Upper lobe of left lung (tissue), 6 donors: ENCODE results near the gene MYO1C. TPM values are rescaled to one million over a fixed set of nuclear protein-coding genes. Genes with fewer than 3 reads are reported as not detected.
A peak's percentile ranks its signal among the peaks of the same experiment; 100 is the strongest.

Source experiments
- ATAC-seq, 2 donors: fragments of 200-7000 bp; cut with Tn5 transposase; one replicate each; pipeline ENCODE4 v1.9.1; 2022; ENCODE audit warnings: mild to moderate bottlenecking in 2 of 2, moderate library complexity in 2 of 2; ENCODE audit not compliant: low FRiP score in 2 of 2
- DNase-seq, 2 donors: peaks; one replicate each; pipeline ENCODE4 v3.0.0-alpha.2; 2019 to 2020
- H3K27ac ChIP-seq, 4 donors: fragments of 200-600 bp; sonication (generic); one replicate each; pipeline ENCODE4 v1.5.1; 2016 to 2019
- H3K27me3 ChIP-seq, 4 donors: fragments of 200-600 bp; sonication (generic); one replicate each; pipeline ENCODE4 v1.5.1; 2017 to 2019
- H3K36me3 ChIP-seq, 4 donors: fragments of 200-600 bp; sonication (generic); one replicate each; pipeline ENCODE4 v1.5.1; 2016 to 2019
- H3K4me1 ChIP-seq, 4 donors: fragments of 200-600 bp; sonication (generic); one replicate each; pipeline ENCODE4 v1.5.1; 2018 to 2019
- H3K4me3 ChIP-seq, 4 donors: fragments of 200-600 bp; sonication (generic); one replicate each; pipeline ENCODE4 v1.5.1; 2017 to 2019; ENCODE audit warnings: mild to moderate bottlenecking in 2 of 4, moderate library complexity in 1 of 4
- H3K9me3 ChIP-seq, 4 donors: fragments of 200-600 bp; sonication (generic); one replicate each; pipeline ENCODE4 v1.5.1; 2018 to 2019
- EP300 ChIP-seq, 4 donors: sonication (generic); formaldehyde crosslinking; IDR thresholded peaks; one replicate each; pipeline ENCODE4 v1.5.1; 2017; ENCODE audit warnings: antibody characterized with exemption in 4 of 4, control low read depth in 2 of 4
- POLR2A ChIP-seq, 4 donors: fragments of 450-650 bp; IDR thresholded peaks; one replicate each; pipeline ENCODE4 v1.5.1; 2016 to 2017; ENCODE audit warnings: antibody characterized with exemption in 4 of 4, mild to moderate bottlenecking in 2 of 4
- POLR2AphosphoS5 ChIP-seq, 2 donors: sonication (generic); formaldehyde crosslinking; IDR thresholded peaks; one replicate each; pipeline ENCODE4 v1.5.1; 2017; ENCODE audit warnings: antibody characterized with exemption in 2 of 2
- WGBS, 2 donors: methylation state at CpG; one replicate each; pipeline ENCODE4 v1.1.5; 2017 to 2018; 5-methylcytosine and 5-hydroxymethylcytosine counted together
- total RNA-seq, 6 donors: library from RNA; depleted of rRNA in 4 of 6; stranded (reverse); fragments of >200 nt in 4 of 6; gene quantifications; one replicate each; pipeline versions ENCODE4 v1.1.0 to v1.2.1, GENCODE V29; 2016 to 2021
- TF ChIP-seq, protein P1 (sequence below), 6 experiments: fragments of 450-650 bp in 4 of 6; fragments of 200-600 bp in 2 of 6; sonication (generic) in 2 of 6; IDR thresholded peaks; one replicate each; pipeline ENCODE4 v1.5.1; 2016 to 2019; ENCODE audit warnings: antibody characterized with exemption in 6 of 6
- donor health status: DM: no; HTN: no; CAD: no; lungs with moderate emphysema.
- donor health status: DM: no; HTN: yes; CAD: no; lungs with severe emphysema.

The MYO1C gene
- total RNA-seq, 6 donors from 2014 or later, result 186 to 358 (median 266) TPM

DNA sequence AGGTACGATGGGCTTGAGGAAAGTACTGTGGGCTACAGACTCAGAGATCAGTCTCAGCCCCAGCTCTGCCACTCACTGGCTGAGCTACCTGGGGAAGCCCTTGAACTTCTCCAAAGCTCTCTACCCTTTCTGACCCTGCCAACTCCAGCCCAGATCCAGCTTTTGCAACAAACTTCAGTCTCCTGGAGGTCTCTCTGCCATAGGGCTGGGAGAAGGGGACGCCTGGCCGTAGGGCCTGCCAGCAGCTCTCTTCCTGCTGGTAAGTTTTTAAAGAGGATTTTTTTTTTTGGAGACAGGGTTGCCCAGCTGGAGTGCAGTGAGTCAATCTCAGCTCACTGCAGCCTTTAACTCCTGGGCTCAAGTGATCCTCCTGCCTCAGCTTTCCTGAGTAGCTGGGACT is 12.4 kb upstream of the MYO1C start:
- DNase-seq, result no peak
- no peaks in the 10 kb centered on the region for H3K9me3 ChIP-seq
- 86 to 93% methylated on average over 2 to 3 of the region's 3 CpGs for WGBS, 2 donors
- TF ChIP-seq, protein P1, sequence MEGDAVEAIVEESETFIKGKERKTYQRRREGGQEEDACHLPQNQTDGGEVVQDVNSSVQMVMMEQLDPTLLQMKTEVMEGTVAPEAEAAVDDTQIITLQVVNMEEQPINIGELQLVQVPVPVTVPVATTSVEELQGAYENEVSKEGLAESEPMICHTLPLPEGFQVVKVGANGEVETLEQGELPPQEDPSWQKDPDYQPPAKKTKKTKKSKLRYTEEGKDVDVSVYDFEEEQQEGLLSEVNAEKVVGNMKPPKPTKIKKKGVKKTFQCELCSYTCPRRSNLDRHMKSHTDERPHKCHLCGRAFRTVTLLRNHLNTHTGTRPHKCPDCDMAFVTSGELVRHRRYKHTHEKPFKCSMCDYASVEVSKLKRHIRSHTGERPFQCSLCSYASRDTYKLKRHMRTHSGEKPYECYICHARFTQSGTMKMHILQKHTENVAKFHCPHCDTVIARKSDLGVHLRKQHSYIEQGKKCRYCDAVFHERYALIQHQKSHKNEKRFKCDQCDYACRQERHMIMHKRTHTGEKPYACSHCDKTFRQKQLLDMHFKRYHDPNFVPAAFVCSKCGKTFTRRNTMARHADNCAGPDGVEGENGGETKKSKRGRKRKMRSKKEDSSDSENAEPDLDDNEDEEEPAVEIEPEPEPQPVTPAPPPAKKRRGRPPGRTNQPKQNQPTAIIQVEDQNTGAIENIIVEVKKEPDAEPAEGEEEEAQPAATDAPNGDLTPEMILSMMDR (IDR thresholded peaks at IDR 0.05), result no peak
- TF ChIP-seq EP300 (IDR thresholded peaks at IDR 0.05) (no peak), POLR2AphosphoS5 (IDR thresholded peaks at IDR 0.05) (no peak), POLR2A (IDR thresholded peaks at IDR 0.05) (no peak)
- H3K27ac ChIP-seq, result peak overlapping the region in 2 of 4 donors; percentile 30 to 45
- H3K4me1 ChIP-seq, result peaks cover 17 to 21% (median 19%) of the 10 kb centered on the region in 4 donors
- ATAC-seq, result no peak
- H3K36me3 ChIP-seq, result peaks cover 12 to 75% (median 37%) of the 10 kb centered on the region in 4 donors
- H3K4me3 ChIP-seq, result no peak overlapping the region
- no peaks in the 10 kb centered on the region for H3K27me3 ChIP-seq

DNA sequence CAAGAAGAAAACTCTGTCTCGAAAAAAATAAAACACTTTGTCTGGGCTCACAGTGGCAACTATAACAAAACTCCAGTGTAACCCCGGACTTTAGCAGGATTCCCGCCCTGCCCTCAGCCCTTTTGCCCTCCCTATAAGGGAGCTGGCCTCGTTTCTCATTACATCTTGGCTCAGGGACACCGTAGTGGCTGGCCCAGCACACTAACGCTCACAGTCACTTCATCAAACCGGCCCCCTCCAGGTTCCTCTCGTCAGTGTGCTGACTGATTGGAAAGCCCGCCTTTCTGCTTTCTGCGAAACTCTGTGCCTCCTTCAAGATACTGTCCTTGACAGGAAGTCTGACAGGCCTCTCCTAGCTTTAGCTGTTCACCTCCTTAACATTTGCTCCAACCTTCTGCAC is 11.2 kb upstream of the MYO1C start:
- H3K27me3 ChIP-seq, result no peaks in the 10 kb centered on the region
- no peaks in the 10 kb centered on the region for H3K9me3 ChIP-seq
- H3K4me1 ChIP-seq, result peaks cover 7 to 10% (median 8%) of the 10 kb centered on the region in 4 donors
- ATAC-seq (no peak), DNase-seq (no peak)
- 72 to 89% methylated on average over 10 of the region's 10 CpGs for WGBS, 2 donors
- H3K27ac ChIP-seq, result no peak overlapping the region
- TF ChIP-seq, protein P1 (IDR thresholded peaks at IDR 0.05), result no peak
- TF ChIP-seq POLR2A (IDR thresholded peaks at IDR 0.05), result no peak
- peaks cover 9 to 74% (median 30%) of the 10 kb centered on the region in 4 donors for H3K36me3 ChIP-seq
- H3K4me3 ChIP-seq, result no peak overlapping the region

DNA sequence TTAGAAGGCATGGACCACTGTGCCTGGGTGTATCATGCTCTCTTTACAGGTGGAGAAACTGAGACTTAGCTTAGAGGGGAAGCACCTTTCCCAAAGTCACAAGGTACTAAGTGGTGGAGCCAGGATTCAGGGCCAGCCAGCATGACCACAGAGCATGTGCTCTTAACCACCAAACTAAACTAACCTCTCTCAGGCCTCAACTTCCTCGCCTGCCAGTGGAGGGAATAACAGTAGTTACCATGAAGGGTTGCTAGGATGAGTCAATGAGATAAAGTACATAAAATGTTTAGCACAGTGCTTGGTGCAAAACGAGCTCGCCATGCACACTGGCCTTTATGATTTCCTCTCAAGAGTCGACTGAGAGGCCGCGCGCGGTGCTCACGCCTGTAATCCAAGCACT is 6.4 kb upstream of the MYO1C start:
- no peak for TF ChIP-seq POLR2A (IDR thresholded peaks at IDR 0.05)
- TF ChIP-seq POLR2AphosphoS5 (IDR thresholded peaks at IDR 0.05), result no peak
- TF ChIP-seq, protein P1 (IDR thresholded peaks at IDR 0.05), result no peak
- TF ChIP-seq EP300 (IDR thresholded peaks at IDR 0.05), result no peak
- DNase-seq, result no peak
- no peak overlapping the region for H3K4me3 ChIP-seq
- no peaks in the 10 kb centered on the region for H3K9me3 ChIP-seq
- 77 to 80% methylated on average over 9 of the region's 9 CpGs for WGBS, 2 donors
- H3K4me1 ChIP-seq, result peaks cover 15 to 25% (median 23%) of the 10 kb centered on the region in 4 donors
- ATAC-seq, result no peak
- peaks cover 9 to 69% (median 41%) of the 10 kb centered on the region in 4 donors for H3K36me3 ChIP-seq
- peak overlapping the region in 1 of 4 donors; percentile 30 for H3K27ac ChIP-seq
- no peaks in the 10 kb centered on the region for H3K27me3 ChIP-seq

DNA sequence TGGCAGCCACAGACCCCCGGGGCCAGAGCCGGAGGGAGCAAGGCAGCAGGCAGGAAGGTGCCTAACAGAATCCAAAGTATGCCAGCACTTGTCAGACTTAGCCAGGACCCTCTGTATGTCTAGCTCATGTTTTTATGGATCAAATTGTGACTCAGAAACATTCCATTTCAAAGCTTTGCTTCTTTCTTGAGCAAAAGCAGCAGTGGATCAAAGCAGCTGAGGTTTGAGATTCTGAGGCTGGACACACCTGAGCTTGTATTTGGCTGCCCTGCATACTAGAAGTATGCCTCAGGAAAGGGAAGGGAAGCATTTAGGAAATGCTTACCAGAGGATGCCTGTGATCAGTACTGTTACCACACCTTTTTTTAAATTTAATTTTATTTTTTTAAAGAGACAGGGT is 5.7 kb upstream of the MYO1C start:
- H3K36me3 ChIP-seq, result peaks cover 9 to 63% (median 38%) of the 10 kb centered on the region in 4 donors
- H3K9me3 ChIP-seq, result no peaks in the 10 kb centered on the region
- H3K4me1 ChIP-seq, result peaks cover 21 to 31% (median 29%) of the 10 kb centered on the region in 4 donors
- no peaks in the 10 kb centered on the region for H3K27me3 ChIP-seq
- DNase-seq, result no peak
- no peak overlapping the region for H3K4me3 ChIP-seq
- ATAC-seq, result no peak
- TF ChIP-seq POLR2A (IDR thresholded peaks at IDR 0.05) (no peak), EP300 (IDR thresholded peaks at IDR 0.05) (no peak), POLR2AphosphoS5 (IDR thresholded peaks at IDR 0.05) (no peak)
- TF ChIP-seq, protein P1 (IDR thresholded peaks at IDR 0.05), result no peak
- 73 to 89% methylated on average over 2 of the region's 2 CpGs for WGBS, 2 donors
- H3K27ac ChIP-seq, result peak overlapping the region in 1 of 4 donors; percentile 30

DNA sequence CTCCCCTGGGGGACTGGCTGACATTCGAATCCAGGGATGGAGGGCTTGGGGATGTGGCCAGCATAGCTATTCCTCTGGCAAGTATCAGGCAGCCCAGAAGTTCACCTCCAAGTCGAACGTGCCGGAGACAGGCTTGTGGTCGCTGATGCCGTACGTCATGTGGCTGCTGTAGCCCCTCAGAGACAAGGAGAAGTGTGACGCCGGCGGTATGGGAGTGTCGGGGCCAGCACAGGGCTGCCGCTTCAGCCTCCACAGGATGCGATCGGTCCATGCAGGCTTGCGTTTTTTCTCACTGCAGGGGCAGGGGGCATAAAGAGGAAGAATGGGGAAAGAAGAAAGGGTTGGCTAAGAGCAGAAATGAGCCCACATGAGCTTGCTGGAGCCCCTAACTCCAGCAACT is 5.3 kb upstream of the MYO1C start:
- H3K4me3 ChIP-seq, result no peak overlapping the region
- peak overlapping the region in 2 of 4 donors; percentile 7 to 94 for H3K27ac ChIP-seq
- no peaks in the 10 kb centered on the region for H3K27me3 ChIP-seq
- no peaks in the 10 kb centered on the region for H3K9me3 ChIP-seq
- peaks cover 9 to 63% (median 38%) of the 10 kb centered on the region in 4 donors for H3K36me3 ChIP-seq
- H3K4me1 ChIP-seq, result peaks cover 25 to 35% (median 33%) of the 10 kb centered on the region in 4 donors
- DNase-seq (no peak), ATAC-seq (no peak)
- TF ChIP-seq EP300 (IDR thresholded peaks at IDR 0.05) (no peak), POLR2AphosphoS5 (IDR thresholded peaks at IDR 0.05) (no peak), POLR2A (IDR thresholded peaks at IDR 0.05) (no peak)
- TF ChIP-seq, protein P1 (IDR thresholded peaks at IDR 0.05), result no peak
- 92 to 96% methylated on average over 14 to 15 of the region's 15 CpGs for WGBS, 2 donors
